ENCODE measurements around the gene FUT2. TPM values are rescaled to one million over a fixed set of nuclear protein-coding genes. Genes with fewer than 3 reads are reported as not detected.
A peak's percentile ranks its signal among the peaks of the same experiment; 100 is the strongest.

FUT2 gene
- total and polyA plus RNA-seq, 2 donors (not counting 1 experiment from before 2014, with no cell fraction given), result not detected

- Mint-ChIP-seq H3K4me1 (peaks cover 26% of the 10 kb centered on the region), H3K9me3 (ENCODE audit: insufficient read depth) (peaks cover 14% of the 10 kb centered on the region), H3K4me3 (peak overlapping the region; percentile 64), H3K27ac (peak overlapping the region; percentile 81), H3K27me3 (no peaks in the 10 kb centered on the region)
- ATAC-seq (ENCODE audit: low read depth) (peak; percentile 48), DNase-seq (peak; percentile 86)
- 43% methylated on average over 7 of the region's 11 CpGs for WGBS (ENCODE audit: insufficient coverage)
- Histone ChIP-seq H2AFZ (ENCODE audit: insufficient read depth, low read depth, low read length, poor library complexity, severe bottlenecking) (peak overlapping the region; percentile 33), H3K27me3 (replicated peaks in 1 of 4; ENCODE audit: control extremely low read depth in 1 of 4, control insufficient read depth in 3 of 4, insufficient read depth in 4 of 4, low read length in 3 of 4) (no peaks in the 10 kb centered on the region), H3K9me3 (ENCODE audit: control extremely low read depth in 1 of 3, control insufficient read depth in 2 of 3, insufficient read depth in 1 of 3, low read length in 2 of 3) (peaks cover 0 to 44% (median 16%) of the 10 kb centered on the region in 3 donors), H3K9ac (ENCODE audit: low read length) (no peak overlapping the region), H3K4me1 (ENCODE audit: control insufficient read depth in 2 of 2, insufficient read depth in 2 of 2, low read length in 2 of 2) (peaks cover 16 to 35% of the 10 kb centered on the region in 2 donors), H3K4me3 (ENCODE audit: control extremely low read depth in 1 of 5, extremely low read depth in 1 of 5, insufficient read depth in 1 of 5, low read depth in 2 of 5, low read length in 4 of 5) (no peak overlapping the region), H3K4me2 (replicated peaks; ENCODE audit: low read depth, low read length, poor library complexity, severe bottlenecking) (peak overlapping the region; percentile 20), H3K79me2 (ENCODE audit: control insufficient read depth, insufficient read depth, low read length) (no peaks in the 10 kb centered on the region), H3K27ac (ENCODE audit: low read length in 2 of 2) (peak overlapping the region; percentile 1 to 32), H4K20me1 (ENCODE audit: control insufficient read depth, insufficient read depth, low read length, poor library complexity, severe bottlenecking) (no peaks in the 10 kb centered on the region), H3K36me3 (replicated peaks in 1 of 2; ENCODE audit: control extremely low read depth in 1 of 2, control insufficient read depth in 1 of 2, extremely low read depth in 1 of 2, insufficient read depth in 2 of 2, low read length in 1 of 2) (no peaks in the 10 kb centered on the region)
- no peak for TF ChIP-seq EZH2 (IDR thresholded peaks at IDR 0.05; ENCODE audit: borderline replicate concordance, insufficient read depth, low read depth, low read length, poor library complexity, severe bottlenecking)
- TF ChIP-seq CTCF (IDR thresholded peaks at IDR 0.05), result no peak
- intact Hi-C loops (cut with micrococcal nuclease), result loop anchor here (5.0 to 10.0 kb wide), 2 partner anchors 363 to 1300 kb away; partner anchors contain the start of genes SYNGR4, TMEM143, VRK3 and ZNF473
- ChIA-PET POLR2A (interaction anchor here (0.6 to 1.5 kb wide), 3 partner anchors 22 to 574 kb away, joined by 4 to 6 read pairs (median 4); partner anchors contain the start of gene IZUMO1), CTCF (interaction anchor here (0.6 to 2.6 kb wide), 7 partner anchors 9 to 601 kb away, joined by 3 to 12 read pairs (median 3); partner anchors contain the start of gene CA11)
These were observed 29.3 kb downstream of the FUT2 start for GRCh38 chr19:48724796-48725753.
